Glutamatergic neuron (in vitro differentiated cells): ENCODE data around the gene TIMP2. TPM values are rescaled to one million over a fixed set of nuclear protein-coding genes. Genes with fewer than 3 reads are reported as not detected.

Experiments
- DNase-seq: peaks from one replicate; pipeline ENCODE4 v3.0.0; 2022
- H3K27ac Mint-ChIP-seq: one replicate; pipeline ENCODE4 v1.8.0; 2020; ENCODE audit warnings: mild to moderate bottlenecking, mixed read lengths, inconsistent platforms; ENCODE audit not compliant: unreplicated experiment
- H3K27me3 Mint-ChIP-seq: one replicate; pipeline ENCODE4 v1.8.0; 2020; ENCODE audit warnings: mild to moderate bottlenecking, moderate library complexity, mixed read lengths, inconsistent platforms; ENCODE audit not compliant: unreplicated experiment
- H3K36me3 Mint-ChIP-seq: one replicate; pipeline ENCODE4 v1.8.0; 2020; ENCODE audit warnings: mild to moderate bottlenecking, mixed read lengths, inconsistent platforms; ENCODE audit not compliant: unreplicated experiment
- H3K4me1 Mint-ChIP-seq: one replicate; pipeline ENCODE4 v1.8.0; 2020; ENCODE audit warnings: mild to moderate bottlenecking, low read depth, mixed read lengths, inconsistent platforms; ENCODE audit not compliant: unreplicated experiment
- H3K4me3 Mint-ChIP-seq: one replicate; pipeline ENCODE4 v1.8.0; 2020; ENCODE audit warnings: mild to moderate bottlenecking, mixed read lengths, inconsistent platforms; ENCODE audit not compliant: unreplicated experiment
- H3K9me3 Mint-ChIP-seq: one replicate; pipeline ENCODE4 v1.8.0; 2020; ENCODE audit warnings: mild to moderate bottlenecking, moderate library complexity, mixed read lengths, inconsistent platforms; ENCODE audit not compliant: unreplicated experiment
- CTCF ChIP-seq: fragments of 200-600 bp; sonication (generic); IDR thresholded peaks from one replicate; pipeline ENCODE4 v1.5.0; 2021; ENCODE audit not compliant: partially characterized antibody, unreplicated experiment
- total RNA-seq: library from RNA; stranded (reverse); fragmentation: NEBNext Ultra II Directional; extraction: Animal tissue kit (Norgen Biotek cat#: 25700); gene quantifications from one replicate; pipeline ENCODE4 v1.2.1, GENCODE V29; 2021; ENCODE audit not compliant: unreplicated experiment

The TIMP2 gene
- total RNA-seq, 1 donor from 2014 or later = 121 TPM

DNA sequence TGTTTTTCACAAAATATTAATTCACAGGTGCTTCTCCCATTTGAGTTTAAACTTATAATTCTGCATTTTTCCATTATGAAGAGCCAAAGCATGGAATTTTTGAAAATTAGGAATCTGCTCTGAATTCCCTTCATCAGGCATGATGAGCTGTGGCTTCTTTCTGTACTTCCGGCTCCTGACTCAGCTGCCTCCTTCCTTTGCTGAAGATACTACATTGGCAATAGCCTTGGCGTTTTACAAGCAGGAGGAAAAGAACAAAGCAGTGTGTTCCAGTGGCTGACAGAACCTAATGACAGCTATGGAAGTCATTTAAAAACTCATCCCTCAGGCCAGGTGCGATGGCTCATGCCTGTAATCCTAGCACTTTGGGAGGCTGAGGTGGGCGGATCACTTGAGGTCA, 66.1 kb downstream of the TIMP2 start:
- H3K9me3 Mint-ChIP-seq = peaks cover 7% of the 10 kb centered on the region
- no peaks in the 10 kb centered on the region for H3K4me1 Mint-ChIP-seq
- DNase-seq = no peak
- H3K27ac Mint-ChIP-seq = no peak overlapping the region
- no peak overlapping the region for H3K4me3 Mint-ChIP-seq
- no peaks in the 10 kb centered on the region for H3K36me3 Mint-ChIP-seq
- H3K27me3 Mint-ChIP-seq = peaks cover 8% of the 10 kb centered on the region
- no peak for TF ChIP-seq CTCF

DNA sequence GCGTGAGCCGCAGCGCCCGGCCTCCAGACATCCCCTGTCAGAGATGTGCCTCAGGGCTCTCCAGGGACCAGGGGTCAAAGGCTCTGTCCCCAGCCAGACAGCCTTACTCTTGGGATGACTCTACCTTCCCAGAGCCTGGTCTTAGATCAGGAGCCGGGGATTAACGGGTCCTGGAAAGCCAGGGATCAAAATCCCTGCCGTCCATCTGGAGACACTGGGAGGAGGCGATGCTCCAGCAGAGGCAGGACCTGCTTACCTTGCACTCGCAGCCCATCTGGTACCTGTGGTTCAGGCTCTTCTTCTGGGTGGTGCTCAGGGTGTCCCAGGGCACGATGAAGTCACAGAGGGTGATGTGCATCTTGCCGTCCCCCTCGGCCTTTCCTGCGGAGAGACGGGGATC, 67.9 kb downstream of the TIMP2 start:
- no peak for DNase-seq
- no peak for TF ChIP-seq CTCF
- Mint-ChIP-seq H3K27me3 (peaks cover 8% of the 10 kb centered on the region), H3K27ac (no peak overlapping the region), H3K9me3 (peaks cover 3% of the 10 kb centered on the region), H3K4me1 (no peaks in the 10 kb centered on the region), H3K36me3 (no peaks in the 10 kb centered on the region), H3K4me3 (no peak overlapping the region)

GRCh38 chr17:78855561-78856165, 69.5 kb downstream of the TIMP2 start:
- DNase-seq = no peak
- Mint-ChIP-seq H3K4me3 (no peak overlapping the region), H3K27me3 (peaks cover 6% of the 10 kb centered on the region), H3K27ac (no peak overlapping the region), H3K9me3 (peaks cover 1% of the 10 kb centered on the region), H3K36me3 (no peaks in the 10 kb centered on the region), H3K4me1 (no peaks in the 10 kb centered on the region)
- TF ChIP-seq CTCF = no peak

GRCh38 chr17:78854508-78854907, 70.7 kb downstream of the TIMP2 start:
- no peak overlapping the region for H3K27ac Mint-ChIP-seq
- TF ChIP-seq CTCF = no peak
- peaks cover 1% of the 10 kb centered on the region for H3K9me3 Mint-ChIP-seq
- H3K36me3 Mint-ChIP-seq = no peaks in the 10 kb centered on the region
- H3K27me3 Mint-ChIP-seq = peaks cover 6% of the 10 kb centered on the region
- H3K4me3 Mint-ChIP-seq = no peak overlapping the region
- no peaks in the 10 kb centered on the region for H3K4me1 Mint-ChIP-seq
- no peak for DNase-seq

- peaks cover 1% of the 10 kb centered on the region for H3K9me3 Mint-ChIP-seq
These were observed 71.2 kb downstream of the TIMP2 start for GRCh38 chr17:78853926-78854394.

More at GRCh38 chr17:78853926-78854394, 71.2 kb downstream of the TIMP2 start:
- TF ChIP-seq CTCF = no peak
- no peak for DNase-seq
- H3K27me3 Mint-ChIP-seq = peaks cover 6% of the 10 kb centered on the region
- no peak overlapping the region for H3K27ac Mint-ChIP-seq
- H3K4me3 Mint-ChIP-seq = no peak overlapping the region
- H3K36me3 Mint-ChIP-seq = no peaks in the 10 kb centered on the region
- H3K4me1 Mint-ChIP-seq = no peaks in the 10 kb centered on the region
